ENCODE results near the gene VPS33A.

VPS33A gene

DNA sequence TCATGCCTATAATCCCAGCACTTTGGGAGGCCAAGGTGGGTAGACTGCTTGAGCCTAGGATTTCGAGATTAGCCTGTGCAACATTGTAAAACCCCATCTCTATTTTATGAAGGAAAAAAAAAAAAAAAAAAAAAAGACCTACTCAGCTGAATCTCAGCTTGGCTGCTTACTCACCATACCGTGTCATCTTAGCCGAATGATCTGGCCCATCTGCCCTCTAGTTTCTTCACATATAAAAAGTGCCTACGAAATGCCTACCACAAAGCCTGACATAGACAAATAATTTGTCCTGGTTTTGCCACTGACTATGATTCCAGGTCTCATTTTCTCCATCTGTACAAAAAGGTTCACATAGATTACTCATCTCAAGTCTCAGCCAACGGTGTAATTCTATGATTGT lies 50.5 kb downstream of the VPS33A start:
- DNase-seq (ENCODE audit: low spot score): no peak
- TF ChIP-seq, protein P1, sequence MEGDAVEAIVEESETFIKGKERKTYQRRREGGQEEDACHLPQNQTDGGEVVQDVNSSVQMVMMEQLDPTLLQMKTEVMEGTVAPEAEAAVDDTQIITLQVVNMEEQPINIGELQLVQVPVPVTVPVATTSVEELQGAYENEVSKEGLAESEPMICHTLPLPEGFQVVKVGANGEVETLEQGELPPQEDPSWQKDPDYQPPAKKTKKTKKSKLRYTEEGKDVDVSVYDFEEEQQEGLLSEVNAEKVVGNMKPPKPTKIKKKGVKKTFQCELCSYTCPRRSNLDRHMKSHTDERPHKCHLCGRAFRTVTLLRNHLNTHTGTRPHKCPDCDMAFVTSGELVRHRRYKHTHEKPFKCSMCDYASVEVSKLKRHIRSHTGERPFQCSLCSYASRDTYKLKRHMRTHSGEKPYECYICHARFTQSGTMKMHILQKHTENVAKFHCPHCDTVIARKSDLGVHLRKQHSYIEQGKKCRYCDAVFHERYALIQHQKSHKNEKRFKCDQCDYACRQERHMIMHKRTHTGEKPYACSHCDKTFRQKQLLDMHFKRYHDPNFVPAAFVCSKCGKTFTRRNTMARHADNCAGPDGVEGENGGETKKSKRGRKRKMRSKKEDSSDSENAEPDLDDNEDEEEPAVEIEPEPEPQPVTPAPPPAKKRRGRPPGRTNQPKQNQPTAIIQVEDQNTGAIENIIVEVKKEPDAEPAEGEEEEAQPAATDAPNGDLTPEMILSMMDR (IDR thresholded peaks at IDR 0.05; ENCODE audit: extremely low read depth, missing control alignments): no peak

DNA sequence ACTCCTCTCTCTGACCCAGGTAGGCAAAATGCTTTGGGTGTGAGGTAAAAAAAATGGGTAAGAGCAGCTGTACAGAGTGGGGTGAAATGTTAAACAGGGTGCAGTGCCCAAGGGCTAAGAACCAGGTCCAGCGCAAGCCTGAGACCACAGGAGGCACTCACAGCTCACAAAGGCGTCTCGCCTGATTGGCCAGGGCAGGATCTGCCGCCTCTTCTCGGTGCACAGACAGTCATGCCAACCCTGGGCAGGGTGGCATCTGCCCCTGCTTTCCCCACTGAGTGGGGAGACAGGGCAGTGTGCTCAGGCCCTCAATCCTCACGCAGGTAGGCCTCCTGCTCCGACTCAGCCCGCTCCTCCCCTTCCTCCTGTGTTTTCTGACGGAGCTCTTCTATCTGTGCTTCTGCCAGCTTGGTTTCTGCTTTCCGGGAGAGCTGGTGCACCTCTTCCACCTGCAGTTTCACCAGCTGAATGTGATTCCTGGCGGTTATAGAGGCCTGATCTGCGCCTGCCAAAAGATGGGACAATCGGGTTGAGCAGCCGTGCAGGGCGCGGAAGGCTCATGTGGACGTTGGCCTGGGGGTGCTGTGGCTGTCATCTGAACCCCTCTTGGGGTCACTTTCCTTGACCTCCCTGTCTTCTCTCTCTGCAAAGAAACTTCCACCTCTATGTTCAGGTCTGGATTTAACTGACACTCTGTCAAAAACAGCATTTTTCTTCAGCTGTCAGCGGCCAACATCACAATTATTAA lies 58.0 kb downstream of the VPS33A start:
- TF ChIP-seq, protein P1 (IDR thresholded peaks at IDR 0.05; ENCODE audit: extremely low read depth, missing control alignments): no peak
- DNase-seq (ENCODE audit: low spot score): no peak

DNA sequence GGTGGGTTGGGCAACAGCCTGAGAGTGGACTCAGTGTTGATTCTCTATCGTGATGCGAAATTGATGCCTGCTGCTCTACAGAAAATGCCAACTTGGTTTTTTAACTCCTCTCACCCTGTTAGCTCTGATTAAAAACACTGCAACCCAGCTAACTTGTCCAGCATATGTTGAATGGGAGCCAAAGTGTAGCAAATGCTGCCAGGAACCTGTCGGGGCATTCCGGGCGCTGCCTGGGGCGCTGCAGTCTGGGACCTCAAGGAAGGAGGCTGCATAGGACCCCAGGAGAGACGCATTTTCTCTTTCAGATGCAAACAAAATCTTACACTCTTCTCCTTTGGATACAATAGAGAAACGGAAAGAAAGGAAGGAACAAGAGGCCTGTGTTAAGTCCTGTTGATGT lies 58.9 kb downstream of the VPS33A start:
- TF ChIP-seq, protein P1 (IDR thresholded peaks at IDR 0.05; ENCODE audit: extremely low read depth, missing control alignments): no peak
- DNase-seq (ENCODE audit: low spot score): no peak

DNA sequence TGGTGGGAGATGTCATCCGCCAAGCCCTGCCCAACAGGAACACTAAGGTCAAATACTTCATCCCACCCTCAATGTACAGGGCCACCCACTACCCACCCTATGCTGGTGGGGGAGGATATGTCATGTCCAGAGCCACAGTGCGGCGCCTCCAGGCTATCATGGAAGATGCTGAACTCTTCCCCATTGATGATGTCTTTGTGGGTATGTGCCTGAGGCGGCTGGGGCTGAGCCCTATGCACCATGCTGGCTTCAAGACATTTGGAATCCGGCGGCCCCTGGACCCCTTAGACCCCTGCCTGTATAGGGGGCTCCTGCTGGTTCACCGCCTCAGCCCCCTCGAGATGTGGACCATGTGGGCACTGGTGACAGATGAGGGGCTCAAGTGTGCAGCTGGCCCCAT lies 59.3 kb downstream of the VPS33A start:
- DNase-seq (ENCODE audit: low spot score): no peak
- TF ChIP-seq, protein P1 (IDR thresholded peaks at IDR 0.05; ENCODE audit: extremely low read depth, missing control alignments): no peak

DNA sequence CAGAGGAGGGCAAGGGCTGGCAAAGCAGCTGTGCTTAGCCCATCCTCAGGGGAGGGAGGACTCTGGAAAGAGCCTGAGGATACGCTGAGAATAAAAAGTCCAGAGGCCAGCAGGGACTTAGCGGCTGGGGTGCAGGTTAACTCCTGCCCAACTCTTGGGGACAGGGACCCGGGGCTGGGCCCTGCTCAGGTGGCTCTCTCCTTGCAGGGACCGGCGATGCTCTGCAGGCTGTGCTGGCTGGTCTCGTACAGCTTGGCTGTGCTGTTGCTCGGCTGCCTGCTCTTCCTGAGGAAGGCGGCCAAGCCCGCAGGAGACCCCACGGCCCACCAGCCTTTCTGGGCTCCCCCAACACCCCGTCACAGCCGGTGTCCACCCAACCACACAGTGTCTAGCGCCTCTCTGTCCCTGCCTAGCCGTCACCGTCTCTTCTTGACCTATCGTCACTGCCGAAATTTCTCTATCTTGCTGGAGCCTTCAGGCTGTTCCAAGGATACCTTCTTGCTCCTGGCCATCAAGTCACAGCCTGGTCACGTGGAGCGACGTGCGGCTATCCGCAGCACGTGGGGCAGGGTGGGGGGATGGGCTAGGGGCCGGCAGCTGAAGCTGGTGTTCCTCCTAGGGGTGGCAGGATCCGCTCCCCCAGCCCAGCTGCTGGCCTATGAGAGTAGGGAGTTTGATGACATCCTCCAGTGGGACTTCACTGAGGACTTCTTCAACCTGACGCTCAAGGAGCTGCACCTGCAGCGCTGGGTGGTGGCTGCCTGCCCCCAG lies 60.0 kb downstream of the VPS33A start:
- DNase-seq (ENCODE audit: low spot score): no peak
- TF ChIP-seq, protein P1 (IDR thresholded peaks at IDR 0.05; ENCODE audit: extremely low read depth, missing control alignments): no peak

DNA sequence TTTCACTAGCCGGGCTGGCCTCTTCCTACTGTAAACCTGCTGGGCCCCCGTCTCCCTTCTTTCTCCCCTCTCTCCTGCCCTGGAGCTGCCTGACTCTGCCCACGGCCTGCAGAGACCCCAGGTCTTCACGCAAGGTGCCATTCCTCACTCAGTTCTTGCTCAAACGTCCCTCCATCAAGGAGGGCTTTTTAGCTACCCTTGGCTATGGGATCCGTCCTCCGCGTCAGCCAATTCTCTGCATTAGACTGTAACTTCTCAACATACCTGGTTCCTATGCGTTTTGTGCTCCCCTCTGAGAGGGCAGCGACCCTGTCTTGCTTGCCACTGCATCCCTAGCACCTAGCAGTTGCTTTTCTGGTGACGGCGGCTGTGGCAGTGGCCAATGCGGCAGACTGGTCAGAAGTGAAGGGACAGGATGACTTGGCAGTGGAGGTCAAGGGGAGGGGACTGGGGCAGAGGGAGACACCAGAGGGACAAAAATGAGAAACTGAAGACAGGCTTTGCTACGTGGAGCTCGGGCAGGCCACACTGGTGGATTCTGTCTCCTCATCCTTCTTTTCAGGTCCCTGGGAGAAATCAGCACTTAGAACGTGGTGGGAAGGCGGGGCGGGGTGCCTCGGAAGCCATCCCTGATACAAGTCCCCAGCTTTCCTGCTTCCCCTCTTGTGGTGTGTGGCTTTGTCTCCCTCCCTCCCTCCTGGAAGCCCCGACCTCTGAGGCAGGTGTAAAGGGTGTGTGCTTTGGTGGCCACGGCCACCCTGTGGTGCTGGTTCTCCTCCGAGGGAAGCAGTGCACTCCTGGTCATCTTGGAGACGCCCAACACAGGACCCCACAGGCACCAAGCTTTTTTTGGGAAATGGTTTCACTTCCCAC lies 61.0 kb downstream of the VPS33A start:
- no peak for DNase-seq (ENCODE audit: low spot score)
- TF ChIP-seq, protein P1 (IDR thresholded peaks at IDR 0.05; ENCODE audit: extremely low read depth, missing control alignments): no peak
